AG04449 (cell line): Measurements from ENCODE around the gene GRIA2.
"Not testable (repeated sequence)": the region's sequence is repeated elsewhere in the genome, so short reads cannot be mapped to it uniquely, and the experiment has no call there.

Experiments
- CTCF ChIA-PET: fragments of 350-600 bp; formaldehyde crosslinking; extraction: SDS; loops from one replicate; lab custom pipeline; 2021; ENCODE audit warnings: antibody characterized with exemption; lab: Yijun Ruan, JAX
- POLR2A ChIA-PET: fragments of 400-600, 350-600 bp; formaldehyde crosslinking; extraction: SDS; loops from one replicate; lab custom pipeline; 2020; ENCODE audit warnings: antibody characterized with exemption, inconsistent platforms; lab: Yijun Ruan, JAX
- DNase-seq: peaks from one replicate; pipeline ENCODE4 v3.0.0-alpha.2; 2010; ENCODE audit warnings: low read depth, low spot score
- H3K4me3 ChIP-seq: 2 replicates; pipeline ENCODE4 v1.5.1; 2011; ENCODE audit warnings: low read depth, mild to moderate bottlenecking, control low read depth, low read length
- TF ChIP-seq, protein P1 (sequence below): IDR thresholded peaks from one replicate; pipeline ENCODE4 v1.5.1; 2011; ENCODE audit warnings: mild to moderate bottlenecking, moderate library complexity, low read length, control low read depth, inconsistent platforms; ENCODE audit not compliant: insufficient read depth; ENCODE audit errors: missing control alignments

The GRIA2 gene

DNA sequence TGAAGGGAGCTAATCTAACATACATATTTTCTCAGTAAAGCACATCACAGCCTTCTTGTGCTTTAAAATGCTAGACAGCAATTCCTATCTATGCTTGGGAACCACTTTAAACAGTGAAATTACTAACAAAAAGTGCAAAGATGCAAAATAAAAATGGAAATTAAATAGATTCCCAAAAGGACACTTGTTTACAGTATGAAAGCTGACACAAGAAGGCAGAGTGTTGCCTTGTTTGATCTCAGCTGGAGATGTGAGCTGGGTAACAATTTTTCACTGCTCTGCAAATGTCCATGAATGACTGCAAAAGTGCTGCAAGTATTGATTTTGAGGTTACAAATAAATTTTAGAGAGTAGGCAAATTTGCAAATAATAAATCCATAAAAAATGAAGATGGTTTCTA is 22.3 kb downstream of the GRIA2 start:
- no peak overlapping the region for H3K4me3 ChIP-seq
- TF ChIP-seq, protein P1, sequence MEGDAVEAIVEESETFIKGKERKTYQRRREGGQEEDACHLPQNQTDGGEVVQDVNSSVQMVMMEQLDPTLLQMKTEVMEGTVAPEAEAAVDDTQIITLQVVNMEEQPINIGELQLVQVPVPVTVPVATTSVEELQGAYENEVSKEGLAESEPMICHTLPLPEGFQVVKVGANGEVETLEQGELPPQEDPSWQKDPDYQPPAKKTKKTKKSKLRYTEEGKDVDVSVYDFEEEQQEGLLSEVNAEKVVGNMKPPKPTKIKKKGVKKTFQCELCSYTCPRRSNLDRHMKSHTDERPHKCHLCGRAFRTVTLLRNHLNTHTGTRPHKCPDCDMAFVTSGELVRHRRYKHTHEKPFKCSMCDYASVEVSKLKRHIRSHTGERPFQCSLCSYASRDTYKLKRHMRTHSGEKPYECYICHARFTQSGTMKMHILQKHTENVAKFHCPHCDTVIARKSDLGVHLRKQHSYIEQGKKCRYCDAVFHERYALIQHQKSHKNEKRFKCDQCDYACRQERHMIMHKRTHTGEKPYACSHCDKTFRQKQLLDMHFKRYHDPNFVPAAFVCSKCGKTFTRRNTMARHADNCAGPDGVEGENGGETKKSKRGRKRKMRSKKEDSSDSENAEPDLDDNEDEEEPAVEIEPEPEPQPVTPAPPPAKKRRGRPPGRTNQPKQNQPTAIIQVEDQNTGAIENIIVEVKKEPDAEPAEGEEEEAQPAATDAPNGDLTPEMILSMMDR: no peak
- DNase-seq: no peak
- POLR2A ChIA-PET: no interaction called here
- CTCF ChIA-PET: no interaction called here

DNA sequence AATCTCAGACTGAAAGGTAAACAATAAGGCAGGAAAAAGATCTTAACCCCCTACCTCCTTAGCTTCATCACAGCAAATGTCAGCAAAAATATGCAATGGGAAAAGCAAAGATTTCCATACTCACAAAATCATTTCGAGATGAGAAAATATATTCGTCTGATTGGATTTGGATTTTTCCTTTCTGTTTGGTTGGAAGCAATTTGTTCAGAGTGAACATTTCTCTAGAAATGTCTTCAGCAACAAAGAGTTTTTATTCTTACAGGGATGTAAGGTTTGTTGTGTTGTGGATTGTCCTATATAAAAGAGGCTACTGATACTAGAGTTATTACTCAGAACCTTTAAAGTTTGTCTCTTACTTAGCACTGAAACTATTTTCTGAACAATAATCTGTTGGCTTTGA is 23.8 kb downstream of the GRIA2 start:
- POLR2A ChIA-PET: no interaction called here
- TF ChIP-seq, protein P1: no peak
- CTCF ChIA-PET: no interaction called here

DNA sequence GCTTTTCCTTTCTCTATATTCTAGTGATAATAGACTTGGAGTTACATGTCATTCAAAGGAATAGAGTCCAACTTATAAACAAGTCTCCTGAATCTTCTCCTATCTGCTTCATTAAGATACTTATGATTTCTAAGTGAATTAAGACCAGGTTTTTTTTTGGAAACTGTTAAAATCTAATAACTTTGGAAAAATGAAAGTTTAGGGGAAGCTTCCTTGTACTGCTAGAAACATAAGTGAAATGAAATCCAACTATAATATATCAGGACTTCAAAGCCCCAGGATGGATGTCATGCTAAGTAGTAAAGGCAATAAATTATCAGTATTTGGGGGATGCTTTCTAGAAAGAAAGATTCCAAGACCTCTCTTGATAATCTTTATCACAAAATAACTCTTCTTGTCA is 24.8 kb downstream of the GRIA2 start:
- POLR2A ChIA-PET: no interaction called here
- no peak for DNase-seq
- CTCF ChIA-PET: no interaction called here
- no peak overlapping the region for H3K4me3 ChIP-seq
- TF ChIP-seq, protein P1: no peak

More for the DNA sequence above, 23.8 kb downstream of the GRIA2 start:
- no peak overlapping the region for H3K4me3 ChIP-seq
- no peak for DNase-seq

DNA sequence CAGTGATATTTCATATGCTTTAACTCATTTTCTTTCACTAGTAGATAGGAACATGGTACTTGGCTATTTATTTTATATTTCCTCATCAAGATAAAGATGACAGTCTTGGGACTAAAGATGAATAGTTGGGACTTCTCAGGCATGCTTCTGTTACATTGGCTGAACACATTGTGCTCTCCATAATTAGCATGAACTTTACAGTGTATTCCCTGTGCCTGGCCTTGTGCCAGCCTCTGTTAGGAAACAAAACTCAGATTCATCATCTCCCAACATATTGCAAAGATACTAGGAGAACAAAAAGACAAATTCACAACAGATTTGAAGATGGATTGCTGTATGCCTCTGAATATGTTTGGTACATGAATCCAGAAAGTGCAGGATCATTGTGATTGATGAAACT is 26.4 kb downstream of the GRIA2 start:
- TF ChIP-seq, protein P1: no peak
- ChIA-PET CTCF (no interaction called here), POLR2A (no interaction called here)
- H3K4me3 ChIP-seq: no peak overlapping the region
- no peak for DNase-seq

DNA sequence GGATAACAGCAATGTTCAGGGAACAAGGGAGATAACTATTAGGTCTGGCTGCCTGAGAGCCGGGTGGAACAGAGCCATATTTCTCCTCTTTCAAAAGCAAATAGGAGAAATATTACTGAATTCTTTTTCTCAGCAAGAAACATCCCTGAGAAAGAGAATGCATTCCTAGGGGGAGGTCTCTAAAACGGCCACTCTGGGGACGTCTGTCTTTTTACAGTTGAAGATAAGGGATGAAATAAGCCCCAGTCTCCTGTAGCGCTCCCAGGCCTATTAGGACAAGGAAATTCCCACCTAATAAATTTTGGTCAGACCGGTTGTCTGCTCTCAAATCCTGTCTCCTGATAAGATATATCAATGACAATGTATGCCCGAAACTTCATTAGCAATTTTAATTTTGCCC is 37.6 kb downstream of the GRIA2 start:
- CTCF ChIA-PET, POLR2A ChIA-PET, DNase-seq, H3K4me3 ChIP-seq: not testable (repeated sequence)

DNA sequence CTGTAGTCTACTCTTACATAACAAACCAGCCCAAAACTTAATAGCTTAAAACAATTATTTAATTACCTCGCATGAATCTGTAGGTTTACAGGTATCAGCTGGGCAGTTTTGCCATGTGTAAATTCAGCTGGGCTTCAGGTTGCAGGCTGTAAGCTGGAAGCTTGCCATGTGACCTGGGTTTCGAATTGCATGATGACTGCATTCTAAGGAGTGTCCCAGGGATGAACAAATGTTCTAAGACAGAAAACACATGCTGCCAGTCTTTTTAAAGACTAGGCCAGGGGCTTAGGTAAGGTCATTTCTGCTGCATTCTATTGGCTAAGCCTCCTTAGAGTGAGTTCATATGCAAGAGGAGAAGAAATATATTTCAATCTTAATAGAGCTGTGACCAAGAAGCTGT is 44.8 kb downstream of the GRIA2 start:
- TF ChIP-seq, protein P1: no peak
- CTCF ChIA-PET: no interaction called here
- DNase-seq: no peak
- POLR2A ChIA-PET: no interaction called here
- H3K4me3 ChIP-seq: no peak overlapping the region

DNA sequence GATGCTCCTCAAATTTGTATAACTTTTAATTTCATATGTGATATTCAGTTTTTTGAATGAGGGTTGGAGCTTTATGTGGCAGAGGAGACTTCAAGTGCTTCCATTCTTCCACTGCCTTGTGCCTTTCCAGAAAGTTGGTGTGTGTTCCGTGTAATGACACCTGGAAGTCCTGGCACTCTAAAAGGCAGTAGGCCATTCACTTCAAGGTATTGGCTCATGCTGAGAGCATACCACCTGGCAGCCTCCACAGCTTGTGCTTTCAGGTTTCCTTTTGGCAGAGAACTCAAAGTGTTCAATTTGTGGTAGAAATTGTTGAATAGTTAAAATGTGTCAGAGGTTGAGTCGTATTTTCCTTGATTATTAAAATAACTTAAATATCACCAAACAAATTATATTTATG is 49.6 kb downstream of the GRIA2 start:
- TF ChIP-seq, protein P1: no peak
- no peak for DNase-seq
- CTCF ChIA-PET: interaction anchor here (0.9 kb wide), 1 partner anchor 21 kb away, joined by 3 read pairs; no protein-coding TSS in a partner anchor
- POLR2A ChIA-PET: no interaction called here
- no peak overlapping the region for H3K4me3 ChIP-seq
